GM18909 (cell line): ENCODE measurements around the gene ATP6V1C2.
"Not testable (repeated sequence)": the region's sequence is repeated elsewhere in the genome, so short reads cannot be mapped to it uniquely, and the experiment has no call there.

Source experiments
- ATAC-seq: cut with Tn5 transposase; IDR thresholded peaks from one replicate; pipeline ENCODE4 v1.9.1; 2021; ENCODE audit warnings: mild to moderate bottlenecking; ENCODE audit not compliant: unreplicated experiment, poor library complexity

The ATP6V1C2 gene

GRCh38 chr2:10783421-10783820, 62.0 kb downstream of the ATP6V1C2 start:
- no peak for ATAC-seq

GRCh38 chr2:10784719-10785118, 63.3 kb downstream of the ATP6V1C2 start:
- no peak for ATAC-seq

DNA sequence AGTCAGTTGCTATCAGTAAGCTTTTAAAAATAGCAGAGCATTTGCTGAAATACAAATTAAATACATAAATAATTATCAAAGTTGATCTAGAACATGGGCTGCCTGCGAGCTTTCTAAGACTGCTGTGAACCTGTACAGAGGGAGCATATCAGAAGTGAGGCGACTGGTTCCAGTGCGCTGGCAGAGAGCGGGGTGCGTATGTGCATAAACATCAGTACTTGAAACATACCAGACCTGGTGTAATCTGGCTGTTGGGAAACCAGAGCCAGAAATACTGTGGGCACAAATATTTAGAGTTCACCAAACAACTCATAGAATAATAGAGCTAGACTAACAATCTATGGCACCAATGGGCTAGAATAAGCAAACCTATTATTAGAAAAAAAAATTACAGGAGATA, 63.8 kb downstream of the ATP6V1C2 start:
- no peak for ATAC-seq

GRCh38 chr2:10786240-10786982, 65.0 kb downstream of the ATP6V1C2 start:
- no peak for ATAC-seq

DNA sequence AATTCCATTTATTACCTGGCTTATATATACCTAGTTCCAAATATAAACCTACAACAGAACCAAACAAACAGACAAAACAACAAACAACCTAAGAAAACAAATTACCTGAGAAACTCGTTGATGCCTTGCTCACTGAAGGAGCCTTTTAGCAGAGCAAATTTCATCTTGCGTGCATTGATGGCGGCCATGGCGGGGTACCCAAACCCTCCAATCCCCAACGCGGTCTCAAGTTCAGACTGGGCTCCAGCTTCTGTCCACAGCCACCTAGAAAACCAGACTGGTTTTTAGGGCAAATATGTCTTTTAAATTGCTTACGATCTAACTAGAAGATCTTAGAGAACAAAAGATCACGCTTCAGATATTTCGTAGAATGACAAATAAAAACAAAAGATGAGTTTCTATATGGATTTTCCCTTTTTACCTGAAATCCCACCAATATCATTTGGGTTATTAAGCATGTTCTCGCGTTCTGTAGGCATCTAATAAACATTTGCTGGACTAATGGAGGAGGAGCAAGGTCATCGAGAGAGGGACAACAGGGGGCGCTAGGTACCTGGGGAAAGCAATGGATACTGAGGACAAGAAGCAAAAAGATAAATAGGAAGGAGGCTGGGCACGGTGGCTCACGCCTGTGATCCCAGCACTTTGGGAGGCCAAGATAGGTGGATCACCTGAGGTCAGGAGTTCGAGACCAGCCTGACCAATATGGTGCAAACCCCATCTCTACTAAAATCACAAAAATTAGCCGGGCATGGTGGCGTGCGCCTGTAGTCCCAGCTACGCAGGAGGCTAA, 65.9 kb downstream of the ATP6V1C2 start:
- ATAC-seq = no peak

DNA sequence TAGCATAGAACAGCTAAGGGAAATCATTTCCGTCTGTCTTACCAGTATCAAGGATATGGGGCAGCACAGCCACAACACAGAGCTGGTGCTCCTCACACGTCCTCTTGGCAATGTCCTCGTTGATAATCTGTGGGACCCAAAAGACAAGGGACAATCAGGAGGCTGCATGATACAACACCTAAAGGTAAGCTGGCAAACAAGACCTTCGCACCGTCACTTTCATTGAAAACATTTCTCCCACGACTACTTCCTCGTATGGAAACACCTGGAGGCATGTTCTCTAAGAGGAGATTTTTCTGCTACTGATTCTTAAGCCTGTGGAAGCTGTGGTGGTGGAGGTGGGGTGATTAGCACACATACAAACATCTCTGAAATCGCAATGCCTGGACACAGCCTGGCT, 67.4 kb downstream of the ATP6V1C2 start:
- no peak for ATAC-seq

DNA sequence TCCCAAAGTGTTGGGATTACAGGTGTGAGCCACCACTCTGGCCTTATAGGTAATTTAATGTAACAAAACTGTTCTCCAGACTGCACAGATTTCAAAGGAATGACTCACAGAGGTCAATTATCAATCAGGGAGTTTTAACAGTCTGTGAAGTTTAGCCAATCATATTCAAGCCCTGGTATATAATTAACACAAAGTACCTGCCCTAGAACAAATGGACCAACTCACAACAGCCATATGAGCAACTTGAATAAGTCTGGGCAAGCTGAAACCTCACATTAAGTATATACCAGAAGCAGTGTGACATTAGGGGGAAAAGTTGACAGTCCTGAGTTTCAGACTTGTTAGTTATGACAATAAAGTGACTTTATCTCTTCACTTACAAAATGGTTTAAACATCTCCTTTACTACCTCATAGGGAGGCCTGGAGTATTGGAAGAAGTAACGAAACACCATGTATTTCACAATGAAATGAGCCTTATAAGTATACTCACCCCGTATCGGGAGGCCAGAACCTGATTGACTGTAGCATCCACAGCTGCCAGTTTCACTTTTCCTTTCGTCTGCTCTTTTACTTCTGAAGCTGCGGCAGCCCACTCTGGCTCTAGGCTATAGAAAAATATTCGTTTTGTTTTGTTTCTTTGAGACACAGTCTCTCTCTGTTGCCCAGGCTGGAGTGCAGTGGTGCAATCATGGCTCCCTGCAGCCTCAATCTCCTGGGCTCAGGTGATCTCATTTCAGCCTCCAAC, 69.0 kb downstream of the ATP6V1C2 start:
- peak; percentile 85 for ATAC-seq

- peak; percentile 47 for ATAC-seq
These were observed 70.7 kb downstream of the ATP6V1C2 start for GRCh38 chr2:10792001-10792634.

- ATAC-seq = no peak
These were observed 71.4 kb downstream of the ATP6V1C2 start for GRCh38 chr2:10792660-10793400.

DNA sequence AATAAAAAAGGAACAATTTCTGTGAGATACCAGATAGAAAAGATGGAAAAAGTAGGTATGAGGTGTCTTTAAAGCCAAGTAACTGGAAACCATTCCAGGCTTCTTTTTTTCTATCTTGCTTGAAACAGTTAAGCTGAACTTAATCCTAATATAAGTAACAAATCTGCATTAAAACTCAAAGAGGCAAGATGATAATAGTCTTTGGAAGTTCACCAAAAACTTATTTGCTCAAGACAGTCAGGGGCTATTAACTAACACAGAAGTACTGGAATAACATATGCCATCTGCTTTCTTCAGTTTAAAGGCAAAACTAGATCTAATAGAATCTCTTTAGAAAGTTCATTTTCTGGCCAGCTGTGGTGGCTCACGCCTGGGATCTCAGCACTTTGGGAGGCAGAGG, 72.4 kb downstream of the ATP6V1C2 start:
- ATAC-seq = no peak

DNA sequence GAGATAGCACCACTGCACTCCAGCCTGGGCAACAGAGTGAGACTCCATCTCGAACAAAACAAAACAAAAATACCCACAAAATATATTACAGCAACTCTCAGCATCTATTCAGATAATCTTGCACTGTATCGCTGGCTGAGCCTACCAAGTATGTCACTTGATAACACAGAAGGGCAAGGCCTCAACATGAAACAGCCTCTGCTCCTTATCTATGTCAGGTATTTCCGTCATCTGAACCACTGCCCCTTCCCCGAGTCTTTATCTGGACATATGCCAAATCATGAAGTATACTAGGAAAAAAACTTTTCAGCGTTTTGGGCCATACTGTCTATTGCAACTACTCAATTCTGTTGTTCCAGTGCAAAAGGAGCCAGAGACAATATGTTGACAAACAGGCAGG, 73.4 kb downstream of the ATP6V1C2 start:
- ATAC-seq = no peak

- ATAC-seq = no peak
These were observed 74.1 kb downstream of the ATP6V1C2 start for GRCh38 chr2:10795508-10796046.

DNA sequence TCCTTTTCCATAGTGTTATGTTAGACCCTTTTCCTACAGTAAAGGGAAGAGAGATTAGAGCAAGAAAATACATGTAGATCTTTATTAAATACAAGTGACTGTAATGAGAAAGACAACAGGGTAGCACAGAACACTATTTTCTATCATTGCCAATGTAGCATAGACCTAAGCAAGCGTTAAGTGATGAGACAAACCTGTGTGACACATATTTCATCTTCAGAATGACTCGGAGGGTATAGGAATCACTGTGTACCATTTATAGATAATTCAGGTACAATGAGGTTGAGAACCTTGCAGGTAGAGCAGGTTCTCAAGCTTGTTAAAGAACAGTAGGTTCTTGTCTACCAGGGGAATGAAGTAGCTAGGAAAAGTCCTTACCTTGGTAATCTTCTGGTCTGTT, 75.3 kb downstream of the ATP6V1C2 start:
- ATAC-seq = no peak

DNA sequence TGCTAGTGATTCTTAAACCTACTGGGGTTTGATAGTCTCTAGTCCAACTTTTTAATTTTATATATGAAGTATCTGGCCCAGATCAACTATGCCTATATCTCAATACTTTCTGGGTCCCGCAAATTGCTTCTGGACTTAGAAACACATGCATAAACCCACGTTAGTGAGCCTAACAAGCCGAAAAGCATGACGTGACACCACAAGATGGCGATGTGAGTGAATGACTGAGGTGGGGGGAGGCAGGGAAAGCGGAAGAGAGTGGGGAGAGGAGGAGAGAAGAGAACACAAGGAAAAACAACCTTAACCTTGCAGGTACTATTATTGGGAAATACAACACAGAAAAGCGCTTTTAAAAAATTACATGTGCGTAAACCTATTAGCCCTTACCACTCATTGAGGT, 77.4 kb downstream of the ATP6V1C2 start:
- no peak for ATAC-seq

DNA sequence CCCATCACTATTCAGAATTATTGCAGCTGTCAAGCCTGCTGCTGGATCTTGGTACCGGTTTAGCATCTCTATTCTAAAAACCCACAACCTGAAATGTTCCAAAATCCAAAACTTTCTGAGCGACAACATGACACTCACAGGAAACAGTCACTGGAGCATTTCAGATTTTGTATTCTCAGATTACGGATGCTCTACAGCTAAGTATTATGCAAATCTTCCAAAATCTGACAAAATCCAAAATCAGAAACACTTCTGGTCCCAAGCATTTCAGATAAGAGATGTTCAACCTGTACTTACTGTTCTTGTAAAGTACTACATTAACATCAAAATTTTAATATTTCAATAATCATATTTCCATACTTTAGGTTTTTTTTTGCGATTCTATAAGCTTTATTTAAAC, 78.7 kb downstream of the ATP6V1C2 start:
- ATAC-seq = no peak

DNA sequence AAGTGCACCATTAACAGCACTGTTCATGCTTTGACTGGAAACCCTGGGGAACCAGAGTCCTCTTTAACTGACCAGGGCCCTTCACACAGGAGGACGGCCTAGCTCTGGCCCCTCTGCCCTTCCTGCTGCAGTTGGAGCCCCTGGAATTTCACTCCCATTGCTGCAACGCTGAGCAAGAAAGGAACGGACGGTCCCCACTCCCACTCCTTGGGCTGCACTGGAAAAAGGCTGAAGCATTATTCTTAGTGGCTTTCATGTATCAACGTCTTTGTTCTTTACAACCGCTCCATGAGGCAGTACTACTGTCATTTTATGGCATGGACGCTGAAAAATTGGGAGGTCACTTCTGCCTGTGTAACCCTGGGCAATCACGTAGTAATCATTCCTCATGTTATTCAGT, 81.2 kb downstream of the ATP6V1C2 start:
- no peak for ATAC-seq

GRCh38 chr2:10805990-10806389, 84.6 kb downstream of the ATP6V1C2 start:
- not testable (repeated sequence) for ATAC-seq

DNA sequence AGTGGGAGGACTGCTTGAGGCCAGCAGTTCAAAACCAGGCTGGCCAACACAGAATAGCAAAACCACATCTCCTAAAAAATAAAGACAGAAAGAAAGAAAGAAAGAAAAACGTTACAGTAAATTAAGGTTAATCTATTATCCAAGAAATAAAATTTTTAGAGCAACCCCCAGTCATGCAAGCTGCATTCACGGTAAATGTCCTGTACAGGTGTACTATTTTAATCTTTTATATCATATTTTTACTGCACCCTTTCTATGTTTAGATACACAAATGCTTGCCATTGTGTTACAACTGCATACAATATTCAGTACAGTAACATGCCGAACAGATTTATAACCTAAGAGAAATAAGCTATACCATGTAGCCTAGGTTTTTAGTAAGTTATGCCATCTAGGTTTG, 85.1 kb downstream of the ATP6V1C2 start:
- ATAC-seq = no peak
